CD14-positive monocyte (primary cell): ENCODE measurements around the gene HIBADH. TPM values are rescaled to one million over a fixed set of nuclear protein-coding genes. Genes with fewer than 3 reads are reported as not detected.

Experiments
- DNase-seq, 3 donors: peaks; one replicate each; pipeline ENCODE4 v3.0.0-alpha.2; 2011 to 2022
- H2AFZ ChIP-seq: 2 replicates; pipeline ENCODE4 v1.6.0; 2012; ENCODE audit warnings: mild to moderate bottlenecking, low read depth, low read length, inconsistent platforms; ENCODE audit not compliant: insufficient read depth, poor library complexity, severe bottlenecking
- H3K27ac ChIP-seq, 2 donors: 1 replicate in 1 of 2; 2 replicates in 1 of 2; pipeline ENCODE4 v1.5.1; 2012 to 2013; ENCODE audit warnings: low read length in 2 of 2, control low read depth in 1 of 2, inconsistent platforms in 1 of 2, low read depth in 1 of 2, mild to moderate bottlenecking in 1 of 2
- H3K27me3 ChIP-seq, 2 donors: one replicate each; pipeline versions ENCODE4 v1.6.0 to v1.6.1; 2011 to 2013; ENCODE audit warnings: low read length in 2 of 2; ENCODE audit not compliant: control insufficient read depth in 2 of 2, insufficient read depth in 2 of 2
- H3K36me3 ChIP-seq, 2 donors: replicated peaks in 1 of 2; 1 replicate in 1 of 2; 2 replicates in 1 of 2; pipeline versions ENCODE4 v1.5.1 to v1.6.1; 2012 to 2013; ENCODE audit warnings: low read length in 2 of 2, control low read depth in 1 of 2, inconsistent platforms in 1 of 2, mild to moderate bottlenecking in 1 of 2; ENCODE audit not compliant: insufficient read depth in 2 of 2, control insufficient read depth in 1 of 2
- H3K4me1 ChIP-seq, 2 donors: 1 replicate in 1 of 2; 2 replicates in 1 of 2; pipeline versions ENCODE4 v1.5.1 to v1.6.1; 2012 to 2013; ENCODE audit warnings: low read length in 2 of 2, control low read depth in 1 of 2, inconsistent platforms in 1 of 2, mild to moderate bottlenecking in 1 of 2, moderate library complexity in 1 of 2; ENCODE audit not compliant: insufficient read depth in 2 of 2, control insufficient read depth in 1 of 2
- H3K4me2 ChIP-seq: replicated peaks from 2 replicates; pipeline ENCODE3; 2012; ENCODE audit warnings: low read length, moderate library complexity, mild to moderate bottlenecking; ENCODE audit not compliant: poor library complexity, severe bottlenecking; ENCODE audit errors: extremely low read depth
- H3K4me3 ChIP-seq, 3 experiments: fragments of 200-600 bp in 1 of 3; sonication (generic) in 1 of 3; replicated peaks in 1 of 3; 1 replicate in 2 of 3; 2 replicates in 1 of 3; pipeline ENCODE4 v1.5.1; 2011 to 2013; ENCODE audit warnings: low read length in 3 of 3, mild to moderate bottlenecking in 3 of 3, control low read depth in 2 of 3, low read depth in 2 of 3, inconsistent platforms in 1 of 3, moderate library complexity in 1 of 3
- H3K79me2 ChIP-seq: 2 replicates; pipeline ENCODE4 v1.6.0; 2012; ENCODE audit warnings: mild to moderate bottlenecking, control low read depth, inconsistent platforms, low read length, moderate library complexity; ENCODE audit not compliant: insufficient read depth
- H3K9ac ChIP-seq: 2 replicates; pipeline ENCODE4 v1.6.0; 2017; ENCODE audit warnings: low read length, mild to moderate bottlenecking; ENCODE audit not compliant: insufficient read depth, poor library complexity, severe bottlenecking
- H3K9me3 ChIP-seq, 2 donors: replicated peaks in 1 of 2; 1 replicate in 1 of 2; 2 replicates in 1 of 2; pipeline versions ENCODE4 v1.5.1 to v1.6.1; 2012 to 2013; ENCODE audit warnings: low read length in 2 of 2, control low read depth in 1 of 2; ENCODE audit not compliant: control insufficient read depth in 1 of 2, insufficient read depth in 1 of 2
- H4K20me1 ChIP-seq: 2 replicates; pipeline ENCODE4 v1.6.0; 2012; ENCODE audit warnings: mild to moderate bottlenecking, low read length, control low read depth, moderate library complexity; ENCODE audit not compliant: insufficient read depth
- H3K27ac Mint-ChIP-seq, 7 donors: one replicate each; pipeline ENCODE4 v1.8.0; 2020; ENCODE audit warnings: mild to moderate bottlenecking in 7 of 7, mixed read lengths in 7 of 7, moderate library complexity in 6 of 7, inconsistent platforms in 2 of 7
- H3K27me3 Mint-ChIP-seq, 3 donors: one replicate each; pipeline ENCODE4 v1.8.0; 2021 to 2022; ENCODE audit warnings: low read depth in 3 of 3, mild to moderate bottlenecking in 3 of 3, mixed read lengths in 3 of 3, moderate library complexity in 3 of 3, inconsistent platforms in 1 of 3
- H3K36me3 Mint-ChIP-seq, 2 donors: one replicate each; pipeline ENCODE4 v1.8.0; 2020; ENCODE audit warnings: mixed read lengths in 2 of 2, inconsistent platforms in 1 of 2, mild to moderate bottlenecking in 1 of 2
- H3K4me1 Mint-ChIP-seq: one replicate; pipeline ENCODE4 v1.8.0; 2020; ENCODE audit warnings: mild to moderate bottlenecking, mixed read lengths
- H3K4me3 Mint-ChIP-seq, 2 donors: one replicate each; pipeline ENCODE4 v1.8.0; 2020; ENCODE audit warnings: mild to moderate bottlenecking in 2 of 2, mixed read lengths in 2 of 2, moderate library complexity in 1 of 2
- H3K9me3 Mint-ChIP-seq, 7 donors: one replicate each; pipeline ENCODE4 v1.8.0; 2020 to 2022; ENCODE audit warnings: mixed read lengths in 7 of 7, mild to moderate bottlenecking in 6 of 7, moderate library complexity in 6 of 7, inconsistent platforms in 2 of 7
- WGBS: methylation state at CpG from one replicate; pipeline ENCODE4 v1.1.5; 2013; ENCODE audit warnings: missing lambda C conversion rate; ENCODE audit not compliant: insufficient coverage; 5-methylcytosine and 5-hydroxymethylcytosine counted together
- intact Hi-C, 2 donors: fragments of 100-400 bp; cut with micrococcal nuclease; formaldehyde crosslinking; loops; one replicate each; pipeline versions ENCODE4 v1.15.0 to v1.15.1; 2023
- polyA plus RNA-seq, 3 donors: library from polyadenylated mRNA; depleted of rRNA in 1 of 3; unstranded in 2 of 3; stranded (reverse) in 1 of 3; fragments of 300-500 nt in 2 of 3; fragments of >200 nt in 1 of 3; fragmentation: Illumina TruSeq in 2 of 3; gene quantifications; 1 replicate in 2 of 3; 2 replicates in 1 of 3; pipeline ENCODE4 v1.2.3, GENCODE V29; 2012 to 2021
- TF ChIP-seq, protein P1 (sequence below): fragments of 200-600 bp; IDR thresholded peaks from one replicate; pipeline ENCODE4 v1.8.0; 2022; ENCODE audit warnings: antibody characterized with exemption, mild to moderate bottlenecking

Gene HIBADH
- polyA plus RNA-seq, 3 donors: 8.9 to 29.1 (median 26.5) TPM

DNA sequence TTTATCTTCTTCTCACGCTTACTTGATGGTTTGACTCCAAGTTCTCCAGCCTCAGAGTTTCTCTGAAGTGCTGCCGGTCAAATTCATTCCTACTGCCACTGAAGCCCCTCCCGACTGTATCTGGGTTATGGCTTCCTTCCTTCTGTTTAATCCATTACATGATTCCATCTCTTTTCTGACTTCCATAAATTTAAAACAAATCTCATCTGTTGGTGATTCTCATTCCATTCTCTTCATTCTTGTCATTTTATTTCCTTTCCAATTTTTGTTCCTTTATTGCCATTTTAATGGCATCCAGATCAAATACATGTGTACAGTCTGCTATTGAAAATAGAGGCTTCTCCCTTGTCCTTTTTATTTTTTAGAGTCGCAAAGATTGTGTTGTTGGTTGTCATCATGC lies 25.4 kb upstream of the HIBADH start:
- Histone ChIP-seq H3K4me3 (no peak overlapping the region), H3K27ac (no peak overlapping the region), H4K20me1 (no peaks in the 10 kb centered on the region), H3K9ac (no peak overlapping the region), H2AFZ (no peak overlapping the region), H3K4me1 (peaks cover under 1 to 1% of the 10 kb centered on the region in 2 donors), H3K27me3 (no peaks in the 10 kb centered on the region), H3K36me3 (no peaks in the 10 kb centered on the region), H3K4me2 (no peak overlapping the region), H3K9me3 (no peaks in the 10 kb centered on the region), H3K79me2 (no peaks in the 10 kb centered on the region)
- H3K9me3 Mint-ChIP-seq: peaks cover 0 to 5% (median 0%) of the 10 kb centered on the region in 7 donors
- TF ChIP-seq, protein P1, sequence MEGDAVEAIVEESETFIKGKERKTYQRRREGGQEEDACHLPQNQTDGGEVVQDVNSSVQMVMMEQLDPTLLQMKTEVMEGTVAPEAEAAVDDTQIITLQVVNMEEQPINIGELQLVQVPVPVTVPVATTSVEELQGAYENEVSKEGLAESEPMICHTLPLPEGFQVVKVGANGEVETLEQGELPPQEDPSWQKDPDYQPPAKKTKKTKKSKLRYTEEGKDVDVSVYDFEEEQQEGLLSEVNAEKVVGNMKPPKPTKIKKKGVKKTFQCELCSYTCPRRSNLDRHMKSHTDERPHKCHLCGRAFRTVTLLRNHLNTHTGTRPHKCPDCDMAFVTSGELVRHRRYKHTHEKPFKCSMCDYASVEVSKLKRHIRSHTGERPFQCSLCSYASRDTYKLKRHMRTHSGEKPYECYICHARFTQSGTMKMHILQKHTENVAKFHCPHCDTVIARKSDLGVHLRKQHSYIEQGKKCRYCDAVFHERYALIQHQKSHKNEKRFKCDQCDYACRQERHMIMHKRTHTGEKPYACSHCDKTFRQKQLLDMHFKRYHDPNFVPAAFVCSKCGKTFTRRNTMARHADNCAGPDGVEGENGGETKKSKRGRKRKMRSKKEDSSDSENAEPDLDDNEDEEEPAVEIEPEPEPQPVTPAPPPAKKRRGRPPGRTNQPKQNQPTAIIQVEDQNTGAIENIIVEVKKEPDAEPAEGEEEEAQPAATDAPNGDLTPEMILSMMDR: no peak
- H3K36me3 Mint-ChIP-seq: no peaks in the 10 kb centered on the region
- H3K27ac Mint-ChIP-seq: no peak overlapping the region
- no peak overlapping the region for H3K4me3 Mint-ChIP-seq
- DNase-seq: no peak
- WGBS: 100% methylated on average over 3 of the region's 4 CpGs
- no peaks in the 10 kb centered on the region for H3K4me1 Mint-ChIP-seq
- H3K27me3 Mint-ChIP-seq: peaks cover 0 to 2% (median 0%) of the 10 kb centered on the region in 3 donors
- intact Hi-C loops: no loop called here

DNA sequence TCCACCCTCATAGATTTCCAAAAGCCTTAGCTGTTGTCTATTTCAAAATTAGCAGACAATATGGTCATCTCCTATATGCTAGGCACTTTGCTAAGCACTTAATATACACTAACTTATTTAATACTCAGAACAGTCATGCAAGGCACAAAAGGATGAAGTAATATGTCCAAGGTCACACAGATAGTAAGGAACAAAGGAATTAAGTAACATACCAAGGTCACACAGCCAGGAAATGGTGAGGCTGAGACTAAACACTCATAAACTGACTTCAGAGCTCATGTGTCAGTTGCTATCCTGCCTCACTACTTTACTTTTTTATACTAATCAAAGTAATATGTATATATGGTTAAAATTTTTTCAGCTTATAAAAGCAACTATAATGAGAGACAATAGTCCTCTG lies 23.6 kb upstream of the HIBADH start:
- Mint-ChIP-seq H3K36me3 (no peaks in the 10 kb centered on the region), H3K27me3 (peaks cover 0 to 1% (median 0%) of the 10 kb centered on the region in 3 donors), H3K4me3 (no peak overlapping the region), H3K27ac (no peak overlapping the region), H3K4me1 (no peaks in the 10 kb centered on the region), H3K9me3 (peaks cover 0 to 5% (median 0%) of the 10 kb centered on the region in 7 donors)
- TF ChIP-seq, protein P1: no peak
- H3K27ac ChIP-seq: no peak overlapping the region
- H3K4me3 ChIP-seq: no peak overlapping the region
- no peaks in the 10 kb centered on the region for H3K9me3 ChIP-seq
- no peaks in the 10 kb centered on the region for H3K36me3 ChIP-seq
- H3K9ac ChIP-seq: no peak overlapping the region
- intact Hi-C loops: no loop called here
- H3K79me2 ChIP-seq: no peaks in the 10 kb centered on the region
- H3K4me2 ChIP-seq: no peak overlapping the region
- H2AFZ ChIP-seq: no peak overlapping the region
- H4K20me1 ChIP-seq: no peaks in the 10 kb centered on the region
- no peak for DNase-seq
- H3K27me3 ChIP-seq: no peaks in the 10 kb centered on the region
- no peaks in the 10 kb centered on the region for H3K4me1 ChIP-seq
